ENCODE data around the gene POR.
"Not testable (repeated sequence)": the region's sequence is repeated elsewhere in the genome, so short reads cannot be mapped to it uniquely, and the experiment has no call there.

GRCh38 chr7:75883265-75883824, 31.6 kb upstream of the POR start:
- TF ChIP-seq, protein P1, sequence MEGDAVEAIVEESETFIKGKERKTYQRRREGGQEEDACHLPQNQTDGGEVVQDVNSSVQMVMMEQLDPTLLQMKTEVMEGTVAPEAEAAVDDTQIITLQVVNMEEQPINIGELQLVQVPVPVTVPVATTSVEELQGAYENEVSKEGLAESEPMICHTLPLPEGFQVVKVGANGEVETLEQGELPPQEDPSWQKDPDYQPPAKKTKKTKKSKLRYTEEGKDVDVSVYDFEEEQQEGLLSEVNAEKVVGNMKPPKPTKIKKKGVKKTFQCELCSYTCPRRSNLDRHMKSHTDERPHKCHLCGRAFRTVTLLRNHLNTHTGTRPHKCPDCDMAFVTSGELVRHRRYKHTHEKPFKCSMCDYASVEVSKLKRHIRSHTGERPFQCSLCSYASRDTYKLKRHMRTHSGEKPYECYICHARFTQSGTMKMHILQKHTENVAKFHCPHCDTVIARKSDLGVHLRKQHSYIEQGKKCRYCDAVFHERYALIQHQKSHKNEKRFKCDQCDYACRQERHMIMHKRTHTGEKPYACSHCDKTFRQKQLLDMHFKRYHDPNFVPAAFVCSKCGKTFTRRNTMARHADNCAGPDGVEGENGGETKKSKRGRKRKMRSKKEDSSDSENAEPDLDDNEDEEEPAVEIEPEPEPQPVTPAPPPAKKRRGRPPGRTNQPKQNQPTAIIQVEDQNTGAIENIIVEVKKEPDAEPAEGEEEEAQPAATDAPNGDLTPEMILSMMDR (IDR thresholded peaks at IDR 0.05) = not testable (repeated sequence)
- not testable (repeated sequence) for TF ChIP-seq ELF4 (CRISPR knock-in tag; IDR thresholded peaks at IDR 0.05; ENCODE audit: low read depth); SP1 (CRISPR knock-in tag; conservative IDR thresholded peaks at IDR 0.05); ARID4B (CRISPR knock-in tag; IDR thresholded peaks at IDR 0.05; ENCODE audit: borderline replicate concordance); RELA (CRISPR knock-in tag; IDR thresholded peaks at IDR 0.05; ENCODE audit: borderline replicate concordance); ESRRA (CRISPR knock-in tag; IDR thresholded peaks at IDR 0.05; ENCODE audit: borderline replicate concordance); CREB1 (CRISPR knock-in tag; IDR thresholded peaks at IDR 0.05); NR3C1 (CRISPR knock-in tag; conservative IDR thresholded peaks at IDR 0.05; ENCODE audit: low read depth); ETV6 (CRISPR knock-in tag; IDR thresholded peaks at IDR 0.05)

All from WTC11 (cell line).